HG02852 (cell line): ENCODE measurements around the gene GATAD2B.
"Not testable (repeated sequence)": the region's sequence is repeated elsewhere in the genome, so short reads cannot be mapped to it uniquely, and the experiment has no call there.

Experiments
- ATAC-seq: cut with Tn5 transposase; IDR thresholded peaks from one replicate; pipeline ENCODE4 v1.9.1; 2021; ENCODE audit warnings: mild to moderate bottlenecking, moderate library complexity; ENCODE audit not compliant: unreplicated experiment

The GATAD2B gene

GRCh38 chr1:153768316-153769181, 154.2 kb downstream of the GATAD2B start:
- no peak for ATAC-seq

- ATAC-seq: no peak
Observed at GRCh38 chr1:153767519-153767918, 155.3 kb downstream of the GATAD2B start.

GRCh38 chr1:153766663-153767062, 156.1 kb downstream of the GATAD2B start:
- not testable (repeated sequence) for ATAC-seq

GRCh38 chr1:153764310-153764709, 158.5 kb downstream of the GATAD2B start:
- no peak for ATAC-seq

GRCh38 chr1:153763365-153764225, 159.2 kb downstream of the GATAD2B start:
- no peak for ATAC-seq

GRCh38 chr1:153760440-153760839, 162.3 kb downstream of the GATAD2B start:
- no peak for ATAC-seq
